A549 treated with GW870086 at 1 μM for 4 hours (cell line): Measurements from ENCODE around the gene KLHL33. TPM values are rescaled to one million over a fixed set of nuclear protein-coding genes. Genes with fewer than 3 reads are reported as not detected.

Source experiments
- total RNA-seq: library from RNA; stranded (reverse); fragments of 200-300 nt; extraction: Qiagen RNA extraction; gene quantifications from 5 replicates; pipeline ENCODE4 v1.2.3, GENCODE V29; 2022; ENCODE audit warnings: low read depth

KLHL33 gene
- not detected in 5 replicates for total RNA-seq

GRCh38 chr14:20435582-20436362 lies at the start of gene KLHL33:
TSS of gene KLHL33 (minus strand) at chr14:20436166. CDS start at chr14:20435811, 355 bp downstream.

GRCh38 chr14:20469242-20469889 lies 33.4 kb upstream of the KLHL33 start, which contains the start of gene PNP:
TSS of gene PNP (plus strand) at chr14:20469406. CDS start at chr14:20469525, 119 bp downstream.

GRCh38 chr14:20461225-20462141 lies 25.5 kb upstream of the KLHL33 start, which contains the start of gene PIP4P1:
TSS of gene PIP4P1 (minus strand) at chr14:20461434. CDS start at chr14:20461325, 109 bp downstream.

GRCh38 chr14:20454516-20455354 lies 18.8 kb upstream of the KLHL33 start, which contains the start of the genes APEX1 and OSGEP:
TSS of gene APEX1 (plus strand) at chr14:20455226. CDS start at chr14:20455646, 420 bp downstream.
TSS of gene OSGEP (minus strand) at chr14:20454812. CDS start at chr14:20454683, 129 bp downstream.

GRCh38 chr14:20412876-20413743 lies 22.9 kb downstream of the KLHL33 start, which contains the start of gene TEP1:
TSS of gene TEP1 (minus strand) at chr14:20413501. CDS start at chr14:20408439, 5,062 bp downstream.

Other genes with a start within 250 kb of the KLHL33 start
- not detected in 5 replicates for gene OR11G2, start 245.3 kb downstream of the KLHL33 start, total RNA-seq
- not detected in 5 replicates for gene OR11H6, start 212.5 kb downstream of the KLHL33 start, total RNA-seq
- gene OR11H7, start 207.2 kb downstream of the KLHL33 start, total RNA-seq: not detected in 5 replicates
- not detected in 5 replicates for gene OR11H4, start 196.9 kb downstream of the KLHL33 start, total RNA-seq
- 15.0 to 26.9 TPM (median 20.1 TPM) in 5 replicates for gene TTC5, start 130.2 kb downstream of the KLHL33 start, total RNA-seq
- 37.5 to 48.0 TPM (median 40.6 TPM) in 5 replicates for gene CCNB1IP1, start 102.9 kb downstream of the KLHL33 start, total RNA-seq
- 17.2 to 23.2 TPM (median 19.6 TPM) in 5 replicates for gene PARP2, start 92.5 kb downstream of the KLHL33 start, total RNA-seq
- gene TEP1, start 22.7 kb downstream of the KLHL33 start, total RNA-seq: 8.3 to 10.6 TPM (median 9.2 TPM) in 5 replicates
- 23.8 to 28.4 TPM (median 25.2 TPM) in 5 replicates for gene OSGEP, start 18.6 kb upstream of the KLHL33 start, total RNA-seq
- gene APEX1, start 19.1 kb upstream of the KLHL33 start, total RNA-seq: 248 to 258 TPM (median 252 TPM) in 5 replicates
- 28.5 to 38.8 TPM (median 31.7 TPM) in 5 replicates for gene PIP4P1, start 25.3 kb upstream of the KLHL33 start, total RNA-seq
- gene PNP, start 33.2 kb upstream of the KLHL33 start, total RNA-seq: 156 to 183 TPM (median 162 TPM) in 5 replicates
- gene RNASE10, start 69.4 kb upstream of the KLHL33 start, total RNA-seq: 0.11 to 0.42 TPM (median 0.20 TPM) in 4 of 5 replicates, not detected in the other
- gene RNASE9, start 124.9 kb upstream of the KLHL33 start, total RNA-seq: not detected in 5 replicates
- gene RNASE11, start 151.8 kb upstream of the KLHL33 start, total RNA-seq: not detected in 5 replicates
- gene RNASE12, start 155.2 kb upstream of the KLHL33 start, total RNA-seq: not detected in 5 replicates
- gene OR6S1, start 205.5 kb upstream of the KLHL33 start, total RNA-seq: not detected in 5 replicates
- gene RNASE4, start 248.4 kb upstream of the KLHL33 start, total RNA-seq: 5.6 to 10.0 TPM (median 7.3 TPM) in 5 replicates